ENCODE measurements around the gene RANGRF.

DNA sequence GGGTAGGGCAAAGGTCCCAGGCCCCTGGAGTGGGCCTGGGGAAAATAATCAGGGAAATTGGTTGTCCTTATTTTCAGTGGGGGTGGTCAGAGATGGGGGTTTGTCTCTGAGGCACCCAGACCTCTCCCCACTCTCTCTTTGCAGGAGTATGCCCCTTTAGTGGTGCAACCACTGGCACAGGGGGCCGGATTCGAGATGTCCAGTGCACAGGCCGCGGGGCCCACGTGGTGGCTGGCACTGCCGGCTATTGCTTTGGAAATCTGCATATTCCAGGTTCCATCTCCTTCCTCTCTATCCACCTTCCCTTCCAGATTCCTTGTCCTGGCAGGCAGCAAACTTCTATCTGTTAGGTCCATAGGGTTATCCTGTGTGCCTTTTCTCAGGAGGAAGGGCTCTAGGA lies 31.8 kb upstream of the RANGRF start:
- no peak for TF ChIP-seq TAF1 (IDR thresholded peaks at IDR 0.05; ENCODE audit: low read depth)
- TF ChIP-seq, protein P1, sequence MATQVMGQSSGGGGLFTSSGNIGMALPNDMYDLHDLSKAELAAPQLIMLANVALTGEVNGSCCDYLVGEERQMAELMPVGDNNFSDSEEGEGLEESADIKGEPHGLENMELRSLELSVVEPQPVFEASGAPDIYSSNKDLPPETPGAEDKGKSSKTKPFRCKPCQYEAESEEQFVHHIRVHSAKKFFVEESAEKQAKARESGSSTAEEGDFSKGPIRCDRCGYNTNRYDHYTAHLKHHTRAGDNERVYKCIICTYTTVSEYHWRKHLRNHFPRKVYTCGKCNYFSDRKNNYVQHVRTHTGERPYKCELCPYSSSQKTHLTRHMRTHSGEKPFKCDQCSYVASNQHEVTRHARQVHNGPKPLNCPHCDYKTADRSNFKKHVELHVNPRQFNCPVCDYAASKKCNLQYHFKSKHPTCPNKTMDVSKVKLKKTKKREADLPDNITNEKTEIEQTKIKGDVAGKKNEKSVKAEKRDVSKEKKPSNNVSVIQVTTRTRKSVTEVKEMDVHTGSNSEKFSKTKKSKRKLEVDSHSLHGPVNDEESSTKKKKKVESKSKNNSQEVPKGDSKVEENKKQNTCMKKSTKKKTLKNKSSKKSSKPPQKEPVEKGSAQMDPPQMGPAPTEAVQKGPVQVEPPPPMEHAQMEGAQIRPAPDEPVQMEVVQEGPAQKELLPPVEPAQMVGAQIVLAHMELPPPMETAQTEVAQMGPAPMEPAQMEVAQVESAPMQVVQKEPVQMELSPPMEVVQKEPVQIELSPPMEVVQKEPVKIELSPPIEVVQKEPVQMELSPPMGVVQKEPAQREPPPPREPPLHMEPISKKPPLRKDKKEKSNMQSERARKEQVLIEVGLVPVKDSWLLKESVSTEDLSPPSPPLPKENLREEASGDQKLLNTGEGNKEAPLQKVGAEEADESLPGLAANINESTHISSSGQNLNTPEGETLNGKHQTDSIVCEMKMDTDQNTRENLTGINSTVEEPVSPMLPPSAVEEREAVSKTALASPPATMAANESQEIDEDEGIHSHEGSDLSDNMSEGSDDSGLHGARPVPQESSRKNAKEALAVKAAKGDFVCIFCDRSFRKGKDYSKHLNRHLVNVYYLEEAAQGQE (IDR thresholded peaks at IDR 0.05; ENCODE audit: low read depth): no peak
- no peak for TF ChIP-seq YY1 (IDR thresholded peaks at IDR 0.05; ENCODE audit: low read depth)
- TF ChIP-seq FOXM1 (IDR thresholded peaks at IDR 0.05; ENCODE audit: borderline replicate concordance, low read depth): no peak
- no peak for TF ChIP-seq RAD21 (IDR thresholded peaks at IDR 0.05; ENCODE audit: low read depth)
- TF ChIP-seq TEAD4 (IDR thresholded peaks at IDR 0.05): no peak
- TF ChIP-seq EGR1 (IDR thresholded peaks at IDR 0.05): no peak
- TF ChIP-seq CEBPB (IDR thresholded peaks at IDR 0.05): no peak
- no peak for TF ChIP-seq CREB1 (IDR thresholded peaks at IDR 0.05; ENCODE audit: low read depth)
